ENCODE measurements around the gene ACVRL1.

Gene ACVRL1

GRCh38 chr12:51971679-51972421 is 64.5 kb downstream of the ACVRL1 start:
- no peak for DNase-seq

GRCh38 chr12:51972422-51972812 is 65.1 kb downstream of the ACVRL1 start:
- no peak for DNase-seq

GRCh38 chr12:51972849-51973273 is 65.6 kb downstream of the ACVRL1 start:
- DNase-seq, result peak; percentile 75

Measured in NK-92 treated with Interleukin-12 subunit alpha and Interleukin-12 subunit beta, amount 100 ng/mL, for 24 hours (cell line).